HL-60 (cell line): ENCODE results near the gene SNUPN.

Source experiments
- POLR2AphosphoS5 ChIP-seq: IDR thresholded peaks from 2 replicates; pipeline ENCODE4 v1.6.1; 2012; ENCODE audit warnings: low read depth
- REST ChIP-seq: IDR thresholded peaks from 2 replicates; pipeline ENCODE4 v1.6.1; 2012; ENCODE audit warnings: low read depth; ENCODE audit not compliant: insufficient replicate concordance

GRCh38 chr15:75589071-75589470 lies 36.5 kb downstream of the SNUPN start:
- TF ChIP-seq POLR2AphosphoS5 (no peak), REST (no peak)
